Measurements from ENCODE around the gene PKN1. TPM values are rescaled to one million over a fixed set of nuclear protein-coding genes. Genes with fewer than 3 reads are reported as not detected.

PKN1 gene
- total and polyA plus RNA-seq, 2 of the 13 experiments (the other 11 are each of a cell fraction or from before 2014, with no cell fraction given) = 45.7 to 54.5 TPM

GRCh38 chr19:14497228-14497921, 64.3 kb downstream of the PKN1 start (continued):
- TF ChIP-seq ZNF496 (CRISPR knock-in tag; IDR thresholded peaks at IDR 0.05; ENCODE audit: insufficient replicate concordance) = no peak
- no peak for TF ChIP-seq KAT8 (CRISPR knock-in tag; IDR thresholded peaks at IDR 0.05)
- TF ChIP-seq, protein P1, sequence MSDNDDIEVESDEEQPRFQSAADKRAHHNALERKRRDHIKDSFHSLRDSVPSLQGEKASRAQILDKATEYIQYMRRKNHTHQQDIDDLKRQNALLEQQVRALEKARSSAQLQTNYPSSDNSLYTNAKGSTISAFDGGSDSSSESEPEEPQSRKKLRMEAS (IDR thresholded peaks at IDR 0.05) = 0 out of 2 replicates have a peak, but pooled peaks have one; percentile 13
- no peak for TF ChIP-seq ZNF567 (CRISPR knock-in tag; IDR thresholded peaks at IDR 0.05; ENCODE audit: borderline replicate concordance)
- no peak for TF ChIP-seq JUNB (CRISPR knock-in tag; IDR thresholded peaks at IDR 0.05; ENCODE audit: borderline replicate concordance)
- TF ChIP-seq SKI (IDR thresholded peaks at IDR 0.05; ENCODE audit: partially characterized antibody) = no peak
- TF ChIP-seq HNF4G (IDR thresholded peaks at IDR 0.05; ENCODE audit: borderline replicate concordance, low read depth, low read length) = no peak
- TF ChIP-seq HNF4G (CRISPR knock-in tag; IDR thresholded peaks at IDR 0.05; ENCODE audit: borderline replicate concordance, low read depth) = no peak
- TF ChIP-seq, protein P2, sequence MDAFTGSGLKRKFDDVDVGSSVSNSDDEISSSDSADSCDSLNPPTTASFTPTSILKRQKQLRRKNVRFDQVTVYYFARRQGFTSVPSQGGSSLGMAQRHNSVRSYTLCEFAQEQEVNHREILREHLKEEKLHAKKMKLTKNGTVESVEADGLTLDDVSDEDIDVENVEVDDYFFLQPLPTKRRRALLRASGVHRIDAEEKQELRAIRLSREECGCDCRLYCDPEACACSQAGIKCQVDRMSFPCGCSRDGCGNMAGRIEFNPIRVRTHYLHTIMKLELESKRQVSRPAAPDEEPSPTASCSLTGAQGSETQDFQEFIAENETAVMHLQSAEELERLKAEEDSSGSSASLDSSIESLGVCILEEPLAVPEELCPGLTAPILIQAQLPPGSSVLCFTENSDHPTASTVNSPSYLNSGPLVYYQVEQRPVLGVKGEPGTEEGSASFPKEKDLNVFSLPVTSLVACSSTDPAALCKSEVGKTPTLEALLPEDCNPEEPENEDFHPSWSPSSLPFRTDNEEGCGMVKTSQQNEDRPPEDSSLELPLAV (CRISPR knock-in tag; conservative IDR thresholded peaks at IDR 0.05; ENCODE audit: low read depth) = no peak
- no peak for TF ChIP-seq SCMH1 (CRISPR knock-in tag; IDR thresholded peaks at IDR 0.05; ENCODE audit: borderline replicate concordance)
- no peak for TF ChIP-seq NFE2 (CRISPR knock-in tag; IDR thresholded peaks at IDR 0.05)
- TF ChIP-seq, protein P3, sequence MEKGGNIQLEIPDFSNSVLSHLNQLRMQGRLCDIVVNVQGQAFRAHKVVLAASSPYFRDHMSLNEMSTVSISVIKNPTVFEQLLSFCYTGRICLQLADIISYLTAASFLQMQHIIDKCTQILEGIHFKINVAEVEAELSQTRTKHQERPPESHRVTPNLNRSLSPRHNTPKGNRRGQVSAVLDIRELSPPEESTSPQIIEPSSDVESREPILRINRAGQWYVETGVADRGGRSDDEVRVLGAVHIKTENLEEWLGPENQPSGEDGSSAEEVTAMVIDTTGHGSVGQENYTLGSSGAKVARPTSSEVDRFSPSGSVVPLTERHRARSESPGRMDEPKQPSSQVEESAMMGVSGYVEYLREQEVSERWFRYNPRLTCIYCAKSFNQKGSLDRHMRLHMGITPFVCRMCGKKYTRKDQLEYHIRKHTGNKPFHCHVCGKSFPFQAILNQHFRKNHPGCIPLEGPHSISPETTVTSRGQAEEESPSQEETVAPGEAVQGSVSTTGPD (CRISPR knock-in tag; IDR thresholded peaks at IDR 0.05) = 0 out of 2 replicates have a peak, but pooled peaks have one; percentile 41
- TF ChIP-seq ETV5 (CRISPR knock-in tag; IDR thresholded peaks at IDR 0.05; ENCODE audit: borderline replicate concordance) = no peak; the same call in 1 of the 2 replicates
- no peak for TF ChIP-seq EEA1 (CRISPR knock-in tag; IDR thresholded peaks at IDR 0.05; ENCODE audit: borderline replicate concordance)
- no peak for TF ChIP-seq MED1 (CRISPR knock-in tag; IDR thresholded peaks at IDR 0.05)
- peak in 1 of 2 experiments; percentile 41; a peak in 1 of 4 replicates for TF ChIP-seq REST (IDR thresholded peaks at IDR 0.05; ENCODE audit: borderline replicate concordance in 1 of 2, low read depth in 1 of 2, low read length in 2 of 2)

Data from HepG2 (cell line).